ENCODE data around the gene KIF21B. TPM values are rescaled to one million over a fixed set of nuclear protein-coding genes. Genes with fewer than 3 reads are reported as not detected.

Gene KIF21B
- total and polyA plus RNA-seq, 7 donors, result 0.28 to 18.4 (median 0.81) TPM

GRCh38 chr1:201068976-201069375, 45.5 kb upstream of the KIF21B start:
- no peak for DNase-seq
- Histone ChIP-seq H3K36me3 (no peaks in the 10 kb centered on the region), H3K4me1 (no peaks in the 10 kb centered on the region), H3K27ac (no peak overlapping the region), H3K27me3 (no peaks in the 10 kb centered on the region), H3K4me3 (no peak overlapping the region), H3K9me3 (no peaks in the 10 kb centered on the region)
- WGBS, 2 donors, result 66 to 72% methylated on average over 4 of the region's 4 CpGs
- intact Hi-C loops (cut with DNase I), result no loop called here
- TF ChIP-seq EP300 (IDR thresholded peaks at IDR 0.05) (no peak), POLR2A (IDR thresholded peaks at IDR 0.05) (no peak), CTCF (IDR thresholded peaks at IDR 0.05) (no peak), POLR2AphosphoS5 (IDR thresholded peaks at IDR 0.05) (no peak)

GRCh38 chr1:201066986-201067385, 43.5 kb upstream of the KIF21B start:
- Histone ChIP-seq H3K27me3 (no peaks in the 10 kb centered on the region), H3K36me3 (no peaks in the 10 kb centered on the region), H3K4me1 (no peaks in the 10 kb centered on the region), H3K4me3 (no peak overlapping the region), H3K27ac (no peak overlapping the region), H3K9me3 (no peaks in the 10 kb centered on the region)
- DNase-seq, result no peak
- intact Hi-C loops (cut with DNase I), result no loop called here
- WGBS, 2 donors, result 84 to 88% methylated on average over 4 of the region's 4 CpGs
- TF ChIP-seq POLR2AphosphoS5 (IDR thresholded peaks at IDR 0.05) (no peak), POLR2A (IDR thresholded peaks at IDR 0.05) (no peak), CTCF (IDR thresholded peaks at IDR 0.05) (no peak), EP300 (IDR thresholded peaks at IDR 0.05) (no peak)

GRCh38 chr1:201065686-201066085, 42.2 kb upstream of the KIF21B start:
- WGBS, 2 donors, result 82 to 92% methylated on average over 10 of the region's 10 CpGs
- H3K4me1 ChIP-seq, result peaks cover 0 to 12% (median 8%) of the 10 kb centered on the region in 4 donors
- H3K4me3 ChIP-seq, result no peak overlapping the region
- no peak for TF ChIP-seq POLR2A (IDR thresholded peaks at IDR 0.05)
- no peak for TF ChIP-seq CTCF (IDR thresholded peaks at IDR 0.05)
- no peak for TF ChIP-seq POLR2AphosphoS5 (IDR thresholded peaks at IDR 0.05)
- TF ChIP-seq EP300 (IDR thresholded peaks at IDR 0.05), result no peak
- H3K36me3 ChIP-seq, result no peaks in the 10 kb centered on the region
- intact Hi-C loops (cut with DNase I), result no loop called here
- no peaks in the 10 kb centered on the region for H3K27me3 ChIP-seq
- H3K27ac ChIP-seq, result no peak overlapping the region
- DNase-seq, result no peak
- no peaks in the 10 kb centered on the region for H3K9me3 ChIP-seq

- DNase-seq, result no peak
- no peak overlapping the region for H3K27ac ChIP-seq
- H3K27me3 ChIP-seq, result no peaks in the 10 kb centered on the region
- H3K36me3 ChIP-seq, result no peaks in the 10 kb centered on the region
- no peak for TF ChIP-seq POLR2A (IDR thresholded peaks at IDR 0.05)
- no peak for TF ChIP-seq EP300 (IDR thresholded peaks at IDR 0.05)
- no peak for TF ChIP-seq POLR2AphosphoS5 (IDR thresholded peaks at IDR 0.05)
- no peak for TF ChIP-seq CTCF (IDR thresholded peaks at IDR 0.05)
- H3K9me3 ChIP-seq, result no peaks in the 10 kb centered on the region
- intact Hi-C loops (cut with DNase I), result no loop called here
- H3K4me1 ChIP-seq, result peaks cover 0 to 21% (median 16%) of the 10 kb centered on the region in 4 donors
- 68 to 81% methylated on average over 8 of the region's 8 CpGs for WGBS, 2 donors
- H3K4me3 ChIP-seq, result no peak overlapping the region
Observed at GRCh38 chr1:201064806-201065205, 41.3 kb upstream of the KIF21B start.

GRCh38 chr1:201063145-201063544, 39.6 kb upstream of the KIF21B start:
- H3K4me1 ChIP-seq, result peaks cover 0 to 21% (median 17%) of the 10 kb centered on the region in 4 donors
- no peak overlapping the region for H3K4me3 ChIP-seq
- intact Hi-C loops (cut with DNase I), result no loop called here
- no peaks in the 10 kb centered on the region for H3K9me3 ChIP-seq
- H3K27me3 ChIP-seq, result no peaks in the 10 kb centered on the region
- TF ChIP-seq POLR2AphosphoS5 (IDR thresholded peaks at IDR 0.05) (no peak), CTCF (IDR thresholded peaks at IDR 0.05) (no peak), EP300 (IDR thresholded peaks at IDR 0.05) (no peak), POLR2A (IDR thresholded peaks at IDR 0.05) (no peak)
- H3K36me3 ChIP-seq, result no peaks in the 10 kb centered on the region
- H3K27ac ChIP-seq, result no peak overlapping the region
- WGBS, 2 donors, result 86 to 91% methylated on average over 7 of the region's 7 CpGs
- no peak for DNase-seq

All from sigmoid colon (tissue), 7 donors.